HCT116 (cell line): Measurements from ENCODE around the gene PKN2. TPM values are rescaled to one million over a fixed set of nuclear protein-coding genes. Genes with fewer than 3 reads are reported as not detected.

ENCODE experiments used
- ATAC-seq: fragments of 200-7000 bp; cut with Tn5 transposase; 2 replicates; pipeline ENCODE4 v1.9.1; 2020; ENCODE audit warnings: mild to moderate bottlenecking, moderate library complexity
- BruUV-seq: library from RNA; stranded (reverse); fragments of 400-500 nt; replicated peaks from 2 replicates; lab custom pipeline; 2021; lab: Mats Ljungman, UMichigan
- CTCF ChIA-PET: fragments of 300-600 bp; sonication (Branson Sonifier 250); formaldehyde crosslinking; loops from one replicate; lab custom pipeline; 2021; ENCODE audit warnings: antibody characterized with exemption; lab: Charles Lee
- POLR2A ChIA-PET: fragments of 300-600, 350-600 bp; sonication (Branson Sonifier 250); formaldehyde crosslinking; loops from one replicate; lab custom pipeline; 2021; ENCODE audit warnings: antibody characterized with exemption; lab: Charles Lee
- RAD21 ChIA-PET, 2 experiments: fragments of 300-600 bp; sonication (Branson Sonifier 250); formaldehyde crosslinking; loops; one replicate each; lab custom pipeline; 2023; ENCODE audit warnings: low total read pairs in 2 of 2; ENCODE audit not compliant: uncharacterized antibody in 2 of 2, unreplicated experiment in 2 of 2, low non-redundant PET in 1 of 2; lab: Charles Lee
- DNase-seq: peaks from one replicate; pipeline ENCODE4 v3.0.0-alpha.2; 2010; ENCODE audit warnings: low read depth, low spot score
- H2AFZ ChIP-seq: fragments of 200-600 bp; shearing (Covaris generic), sonication (generic); 2 replicates; pipeline ENCODE4 v1.6.1; 2017; ENCODE audit warnings: low read depth, mixed run types, mixed read lengths, antibody characterized with exemption, low read length; ENCODE audit not compliant: poor library complexity, severe bottlenecking
- H3K27ac ChIP-seq: 2 replicates; pipeline ENCODE4 v1.5.1; 2012; ENCODE audit warnings: low read depth, low read length
- H3K27me3 ChIP-seq: fragments of 200-600 bp; sonication (generic); 2 replicates; pipeline ENCODE4 v1.6.1; 2016; ENCODE audit warnings: mixed run types, low read length, mixed read lengths; ENCODE audit not compliant: insufficient read depth
- H3K36me3 ChIP-seq, 2 experiments: fragments of 200-500 bp in 1 of 2; fragments of 200-600 bp in 1 of 2; sonication (Bioruptor generic) in 1 of 2; sonication (generic) in 1 of 2; 2 replicates each; pipeline versions ENCODE4 v1.5.1 to v1.6.1; 2014 to 2016; ENCODE audit warnings: low read length in 2 of 2, inconsistent platforms in 1 of 2, mixed read lengths in 1 of 2, mixed run types in 1 of 2; ENCODE audit not compliant: insufficient read depth in 2 of 2, control insufficient read depth in 1 of 2
- H3K4me1 ChIP-seq, 2 experiments: fragments of 200-600 bp in 1 of 2; sonication (generic) in 1 of 2; 2 replicates each; pipeline versions ENCODE4 v1.5.1 to v1.6.1; 2012 to 2017; ENCODE audit warnings: low read length in 2 of 2, inconsistent platforms in 1 of 2, mild to moderate bottlenecking in 1 of 2, mixed read lengths in 1 of 2, mixed run types in 1 of 2, moderate library complexity in 1 of 2; ENCODE audit not compliant: insufficient read depth in 2 of 2, control insufficient read depth in 1 of 2
- H3K4me2 ChIP-seq: fragments of 200-600 bp; sonication (generic); 2 replicates; pipeline ENCODE4 v1.6.1; 2017; ENCODE audit warnings: mixed run types, low read length, mixed read lengths
- H3K4me3 ChIP-seq, 2 experiments: fragments of 200-600 bp in 1 of 2; sonication (generic) in 1 of 2; replicated peaks in 1 of 2; 2 replicates each; pipeline ENCODE4 v1.5.1; 2011 to 2016; ENCODE audit warnings: low read length in 2 of 2, control low read depth in 1 of 2, low read depth in 1 of 2, mild to moderate bottlenecking in 1 of 2, mixed read lengths in 1 of 2, mixed run types in 1 of 2
- H3K79me2 ChIP-seq: fragments of 200-600 bp; sonication (generic); 2 replicates; pipeline ENCODE4 v1.6.1; 2017; ENCODE audit warnings: mild to moderate bottlenecking, mixed run types, low read length, moderate library complexity, mixed read lengths; ENCODE audit not compliant: insufficient read depth
- H3K9ac ChIP-seq: fragments of 200-600 bp; sonication (generic); 2 replicates; pipeline ENCODE4 v1.6.1; 2016; ENCODE audit warnings: low read length, mixed read lengths
- H3K9me2 ChIP-seq: fragments of 200-600 bp; sonication (generic), shearing (Covaris generic); 2 replicates; pipeline ENCODE4 v1.6.1; 2017; ENCODE audit warnings: mixed run types, mild to moderate bottlenecking, moderate library complexity; ENCODE audit not compliant: insufficient read depth
- H3K9me3 ChIP-seq, 2 experiments: fragments of 200-500 bp in 1 of 2; fragments of 200-600 bp in 1 of 2; sonication (Bioruptor generic) in 1 of 2; sonication (generic) in 1 of 2; 2 replicates each; pipeline ENCODE4 v1.6.1; 2014 to 2017; ENCODE audit warnings: low read length in 2 of 2, mixed read lengths in 2 of 2, inconsistent platforms in 1 of 2, low read depth in 1 of 2, mild to moderate bottlenecking in 1 of 2, mixed run types in 1 of 2, moderate library complexity in 1 of 2; ENCODE audit not compliant: control insufficient read depth in 1 of 2, insufficient read depth in 1 of 2
- H4K20me1 ChIP-seq: fragments of 200-600 bp; sonication (generic), shearing (Covaris generic); 2 replicates; pipeline ENCODE4 v1.6.1; 2017; ENCODE audit warnings: mixed run types, mild to moderate bottlenecking, moderate library complexity; ENCODE audit not compliant: insufficient read depth
- ATF3 ChIP-seq: IDR thresholded peaks from 2 replicates; pipeline ENCODE4 v1.6.1; 2012
- CBX3 ChIP-seq: IDR thresholded peaks from 2 replicates; pipeline ENCODE4 v1.6.1; 2012; ENCODE audit warnings: low read depth
- FOSL1 ChIP-seq: IDR thresholded peaks from 2 replicates; pipeline ENCODE4 v1.6.1; 2012; ENCODE audit warnings: low read depth
- RAD21 ChIP-seq: IDR thresholded peaks from 2 replicates; pipeline ENCODE4 v1.6.1; 2012; ENCODE audit warnings: low read depth, mild to moderate bottlenecking
- REST ChIP-seq: IDR thresholded peaks from 2 replicates; pipeline ENCODE4 v1.6.1; 2012; ENCODE audit warnings: low read depth
- SRF ChIP-seq: IDR thresholded peaks from 2 replicates; pipeline ENCODE4 v1.6.1; 2012; ENCODE audit warnings: low read depth
- TCF7L2 ChIP-seq: IDR thresholded peaks from 2 replicates; pipeline ENCODE4 v1.7.0; 2011; ENCODE audit warnings: borderline replicate concordance, inconsistent platforms; ENCODE audit not compliant: insufficient read depth, insufficient read length; ENCODE audit errors: extremely low read depth
- intact Hi-C: fragments of 100-400 bp; cut with micrococcal nuclease; formaldehyde crosslinking; loops from 2 replicates; pipeline ENCODE4 v1.10.0; 2022
- total RNA-seq: library from RNA; stranded (reverse); gene quantifications from one replicate; pipeline ENCODE4 v1.2.1, GENCODE V29; 2021; ENCODE audit not compliant: unreplicated experiment

Gene PKN2
- total RNA-seq, 1 experiment from 2014 or later, result 44.3 TPM

GRCh38 chr1:88787023-88787903 is 103.2 kb downstream of the PKN2 start:
- TSS peak; percentile 2 for BruUV-seq
- no peaks in the 10 kb centered on the region for H3K9me2 ChIP-seq
- TF ChIP-seq CBX3, result no peak
- no peak for TF ChIP-seq RAD21
- TF ChIP-seq TCF7L2, result no peak
- TF ChIP-seq FOSL1, result no peak
- no peak for TF ChIP-seq ATF3
- TF ChIP-seq REST, result no peak
- no peak for TF ChIP-seq SRF
- TF ChIP-seq, all 23 proteins: peak for 0
- Histone ChIP-seq H4K20me1 (no peaks in the 10 kb centered on the region), H3K4me1 (no peaks in the 10 kb centered on the region), H3K79me2 (no peaks in the 10 kb centered on the region), H2AFZ (no peak overlapping the region), H3K36me3 (peaks cover 0 to 2% of the 10 kb centered on the region in 2 experiments; a peak in 2 of 4 replicates), H3K4me2 (no peak overlapping the region), H3K9me3 (no peaks in the 10 kb centered on the region), H3K27me3 (no peaks in the 10 kb centered on the region), H3K4me3 (no peak overlapping the region), H3K27ac (no peak overlapping the region), H3K9ac (no peak overlapping the region)
- no peak for ATAC-seq
- POLR2A ChIA-PET, result no interaction called here
- intact Hi-C loops, result no loop called here
- no peak for DNase-seq
- RAD21 ChIA-PET, result no interaction called here
- CTCF ChIA-PET, result no interaction called here
